Suprapubic skin (tissue), 4 donors: ENCODE data around the gene GALC. TPM values are rescaled to one million over a fixed set of nuclear protein-coding genes. Genes with fewer than 3 reads are reported as not detected.

Experiments used
- DNase-seq, 2 donors: peaks; one replicate each; pipeline ENCODE4 v3.0.0-alpha.2; 2019; ENCODE audit warnings: low spot score in 2 of 2
- H3K27ac ChIP-seq: fragments of 200-600 bp; sonication (generic); one replicate; pipeline ENCODE4 v1.5.1; 2019
- H3K27me3 ChIP-seq: fragments of 200-600 bp; sonication (generic); one replicate; pipeline ENCODE4 v1.5.1; 2019
- H3K36me3 ChIP-seq: fragments of 200-600 bp; sonication (generic); one replicate; pipeline ENCODE4 v1.5.1; 2019
- H3K4me1 ChIP-seq: fragments of 200-600 bp; sonication (generic); one replicate; pipeline ENCODE4 v1.5.1; 2019
- H3K4me3 ChIP-seq: fragments of 200-600 bp; sonication (generic); one replicate; pipeline ENCODE4 v1.5.1; 2019; ENCODE audit warnings: mild to moderate bottlenecking
- H3K9me3 ChIP-seq: fragments of 200-600 bp; sonication (generic); one replicate; pipeline ENCODE4 v1.5.1; 2019
- CTCF ChIP-seq, 2 donors: fragments of 200-600 bp in 1 of 2; fragments of 450-650 bp in 1 of 2; sonication (generic) in 1 of 2; IDR thresholded peaks; one replicate each; pipeline ENCODE4 v1.5.1; 2016 to 2019; ENCODE audit warnings: antibody characterized with exemption in 2 of 2, mild to moderate bottlenecking in 1 of 2, moderate library complexity in 1 of 2
- EP300 ChIP-seq: sonication (generic); formaldehyde crosslinking; IDR thresholded peaks from one replicate; pipeline ENCODE4 v1.6.1; 2017; ENCODE audit warnings: antibody characterized with exemption
- POLR2A ChIP-seq, 2 donors: fragments of 450-650 bp; IDR thresholded peaks; one replicate each; pipeline ENCODE4 v1.6.1; 2017; ENCODE audit warnings: antibody characterized with exemption in 2 of 2, mild to moderate bottlenecking in 2 of 2, moderate library complexity in 2 of 2
- POLR2AphosphoS5 ChIP-seq, 3 donors: sonication (generic); formaldehyde crosslinking; IDR thresholded peaks; one replicate each; pipeline ENCODE4 v1.6.1; 2017; ENCODE audit warnings: antibody characterized with exemption in 3 of 3
- WGBS: methylation state at CpG from one replicate; pipeline ENCODE4 v1.1.5; 2018; 5-methylcytosine and 5-hydroxymethylcytosine counted together
- total RNA-seq, 4 donors: library from RNA; depleted of rRNA; stranded (reverse); fragments of >200 nt; gene quantifications; one replicate each; pipeline ENCODE4 v1.1.0, GENCODE V29; 2016

GALC gene
- total RNA-seq, 4 donors from 2014 or later = 15.0 to 19.5 (median 17.4) TPM

- TF ChIP-seq CTCF (IDR thresholded peaks at IDR 0.05) (no peak), POLR2AphosphoS5 (IDR thresholded peaks at IDR 0.05) (no peak), POLR2A (IDR thresholded peaks at IDR 0.05) (no peak), EP300 (no peak)
- no peak overlapping the region for H3K4me3 ChIP-seq
- no peak overlapping the region for H3K27ac ChIP-seq
- no peak for DNase-seq
- no peaks in the 10 kb centered on the region for H3K9me3 ChIP-seq
- H3K36me3 ChIP-seq = peaks cover 25% of the 10 kb centered on the region
- H3K27me3 ChIP-seq = no peaks in the 10 kb centered on the region
- no peaks in the 10 kb centered on the region for H3K4me1 ChIP-seq
- WGBS = 82% methylated on average over 3 of the region's 3 CpGs
These were observed 26.2 kb downstream of the GALC start for GRCh38 chr14:87966816-87967215.

GRCh38 chr14:87961246-87961645, 31.7 kb downstream of the GALC start:
- TF ChIP-seq POLR2AphosphoS5 (IDR thresholded peaks at IDR 0.05) = no peak
- TF ChIP-seq EP300 = no peak
- TF ChIP-seq CTCF (IDR thresholded peaks at IDR 0.05) = no peak
- TF ChIP-seq POLR2A (IDR thresholded peaks at IDR 0.05) = no peak
- no peak for DNase-seq
- Histone ChIP-seq H3K9me3 (no peaks in the 10 kb centered on the region), H3K4me3 (no peak overlapping the region), H3K27me3 (no peaks in the 10 kb centered on the region), H3K36me3 (peaks cover 38% of the 10 kb centered on the region), H3K4me1 (no peaks in the 10 kb centered on the region), H3K27ac (no peak overlapping the region)
- WGBS = 93% methylated on average over 2 of the region's 2 CpGs

- TF ChIP-seq POLR2AphosphoS5 (IDR thresholded peaks at IDR 0.05) (no peak), POLR2A (IDR thresholded peaks at IDR 0.05) (no peak), CTCF (IDR thresholded peaks at IDR 0.05) (no peak), EP300 (no peak)
- 95% methylated on average over 5 of the region's 5 CpGs for WGBS
- H3K36me3 ChIP-seq = peaks cover 38% of the 10 kb centered on the region
These were observed 32.8 kb downstream of the GALC start for GRCh38 chr14:87960013-87960787.

GRCh38 chr14:87955501-87955900, 37.5 kb downstream of the GALC start:
- no peak for DNase-seq
- Histone ChIP-seq H3K36me3 (peaks cover 14% of the 10 kb centered on the region), H3K27ac (no peak overlapping the region), H3K9me3 (no peaks in the 10 kb centered on the region), H3K27me3 (no peaks in the 10 kb centered on the region), H3K4me3 (no peak overlapping the region), H3K4me1 (no peaks in the 10 kb centered on the region)
- WGBS = 78% methylated on average over 6 of the region's 6 CpGs
- TF ChIP-seq EP300 (no peak), CTCF (IDR thresholded peaks at IDR 0.05) (no peak), POLR2A (IDR thresholded peaks at IDR 0.05) (no peak), POLR2AphosphoS5 (IDR thresholded peaks at IDR 0.05) (no peak)

More at GRCh38 chr14:87960013-87960787, 32.8 kb downstream of the GALC start:
- Histone ChIP-seq H3K27me3 (no peaks in the 10 kb centered on the region), H3K4me3 (no peak overlapping the region), H3K4me1 (no peaks in the 10 kb centered on the region), H3K27ac (no peak overlapping the region), H3K9me3 (no peaks in the 10 kb centered on the region)
- DNase-seq = no peak

GRCh38 chr14:87952307-87953094, 40.5 kb downstream of the GALC start:
- WGBS = 73% methylated on average over 3 of the region's 3 CpGs
- TF ChIP-seq EP300 = no peak
- no peak for TF ChIP-seq CTCF (IDR thresholded peaks at IDR 0.05)
- TF ChIP-seq POLR2AphosphoS5 (IDR thresholded peaks at IDR 0.05) = no peak
- no peak for TF ChIP-seq POLR2A (IDR thresholded peaks at IDR 0.05)

More at GRCh38 chr14:87952307-87953094, 40.5 kb downstream of the GALC start:
- Histone ChIP-seq H3K9me3 (no peaks in the 10 kb centered on the region), H3K36me3 (peaks cover 11% of the 10 kb centered on the region), H3K4me3 (no peak overlapping the region), H3K4me1 (no peaks in the 10 kb centered on the region), H3K27ac (no peak overlapping the region), H3K27me3 (no peaks in the 10 kb centered on the region)
- no peak for DNase-seq
